Fibroblast of pulmonary artery (primary cell): ENCODE measurements around the gene MYMX.
"Not testable (repeated sequence)": the region's sequence is repeated elsewhere in the genome, so short reads cannot be mapped to it uniquely, and the experiment has no call there.

ENCODE experiments used
- DNase-seq: peaks from one replicate; pipeline ENCODE4 v3.0.0-alpha.2; 2010; ENCODE audit warnings: low read depth
- H3K4me3 ChIP-seq: replicated peaks from 2 replicates; pipeline ENCODE4 v1.5.1; 2011; ENCODE audit warnings: low read depth, mild to moderate bottlenecking, control low read depth, low read length, moderate library complexity
- CTCF ChIP-seq: IDR thresholded peaks from 2 replicates; pipeline ENCODE4 v1.5.1; 2011; ENCODE audit warnings: mild to moderate bottlenecking, control low read depth, low read length, inconsistent platforms; ENCODE audit errors: missing control alignments

The MYMX gene

GRCh38 chr6:44188819-44189218, 27.9 kb upstream of the MYMX start:
- H3K4me3 ChIP-seq, result no peak overlapping the region
- DNase-seq, result no peak
- TF ChIP-seq CTCF, result no peak

- H3K4me3 ChIP-seq, result no peak overlapping the region
- DNase-seq, result no peak
- TF ChIP-seq CTCF, result no peak
Measured at GRCh38 chr6:44189257-44189656, 27.5 kb upstream of the MYMX start.

- TF ChIP-seq CTCF, result no peak
- H3K4me3 ChIP-seq, result no peak overlapping the region
- DNase-seq, result no peak
Measured at GRCh38 chr6:44190715-44191114, 26.0 kb upstream of the MYMX start.

- H3K4me3 ChIP-seq, result no peak overlapping the region
- DNase-seq, result no peak
- no peak for TF ChIP-seq CTCF
Measured at GRCh38 chr6:44192428-44193041, 24.2 kb upstream of the MYMX start.

- no peak overlapping the region for H3K4me3 ChIP-seq
- no peak for TF ChIP-seq CTCF
- DNase-seq, result no peak
Measured at GRCh38 chr6:44193307-44193910, 23.3 kb upstream of the MYMX start.

GRCh38 chr6:44194326-44194725, 22.4 kb upstream of the MYMX start:
- no peak for TF ChIP-seq CTCF
- no peak for DNase-seq
- no peak overlapping the region for H3K4me3 ChIP-seq

- not testable (repeated sequence) for H3K4me3 ChIP-seq, DNase-seq
Measured at GRCh38 chr6:44196351-44196750, 20.4 kb upstream of the MYMX start.
